ENCODE results near the gene SPON1.

DNA sequence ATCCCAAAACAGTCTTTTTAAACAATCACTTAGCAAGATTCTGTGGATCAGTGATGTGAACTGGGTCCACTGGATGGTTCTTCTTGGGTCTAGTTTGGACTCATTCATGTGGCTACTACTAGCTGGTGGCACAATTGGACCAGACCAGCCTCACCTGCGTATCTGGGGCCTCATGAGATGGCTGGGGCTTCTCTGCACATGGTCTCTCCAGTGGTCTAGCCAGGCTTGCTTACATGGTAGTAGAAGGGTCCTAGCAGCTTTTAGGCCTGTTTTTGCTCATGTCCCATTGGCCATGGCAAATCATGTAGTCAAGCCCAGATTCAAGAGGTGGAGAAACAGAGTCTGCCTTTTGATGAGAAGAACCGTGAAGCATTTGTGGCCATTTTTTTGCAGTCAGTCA is 302.4 kb downstream of the SPON1 start:
- TF ChIP-seq CTCF (IDR thresholded peaks at IDR 0.05) (no peak), POLR2A (IDR thresholded peaks at IDR 0.05) (no peak)

All from heart left ventricle (tissue), 13 donors.